Left renal pelvis (tissue), 4 donors: Measurements from ENCODE around the gene MLLT10. TPM values are rescaled to one million over a fixed set of nuclear protein-coding genes. Genes with fewer than 3 reads are reported as not detected.

Experiments
- DNase-seq, 4 donors: peaks; one replicate each; pipeline ENCODE4 v3.0.0-alpha.2; 2013; ENCODE audit warnings: low read depth in 4 of 4, low spot score in 3 of 4
- polyA plus RNA-seq, 4 donors: library from polyadenylated mRNA; unstranded; fragments of 120-200 nt; gene quantifications; one replicate each; pipeline ENCODE4 v1.2.1, GENCODE V29; 2013; ENCODE audit not compliant: insufficient read length in 4 of 4

MLLT10 gene
- polyA plus RNA-seq, 4 donors, result 37.7 to 45.8 (median 45.2) TPM

GRCh38 chr10:21754410-21755011 is 220.5 kb downstream of the MLLT10 start:
- no peak for DNase-seq

DNA sequence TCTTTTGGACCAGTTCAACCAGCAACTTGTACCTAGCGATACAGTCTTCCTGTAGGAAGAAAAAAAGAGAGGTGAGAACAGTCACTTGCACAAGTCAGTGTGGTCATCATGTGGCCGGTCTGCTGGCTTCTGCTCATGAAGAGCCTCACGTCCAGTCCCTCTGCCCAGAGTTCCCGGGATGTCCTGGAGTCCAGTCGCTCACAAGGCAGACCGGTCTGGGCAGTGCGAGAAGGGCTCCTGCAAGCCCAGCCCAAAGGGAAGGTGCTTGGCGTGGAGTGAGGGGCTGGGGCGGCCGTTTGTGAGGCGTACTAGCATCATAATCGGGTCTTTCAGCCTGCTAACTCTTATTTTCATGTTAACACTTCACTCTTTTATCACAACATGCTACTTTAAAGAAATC is 222.7 kb downstream of the MLLT10 start:
- no peak for DNase-seq

GRCh38 chr10:21757185-21757901 is 223.3 kb downstream of the MLLT10 start:
- DNase-seq, result no peak

DNA sequence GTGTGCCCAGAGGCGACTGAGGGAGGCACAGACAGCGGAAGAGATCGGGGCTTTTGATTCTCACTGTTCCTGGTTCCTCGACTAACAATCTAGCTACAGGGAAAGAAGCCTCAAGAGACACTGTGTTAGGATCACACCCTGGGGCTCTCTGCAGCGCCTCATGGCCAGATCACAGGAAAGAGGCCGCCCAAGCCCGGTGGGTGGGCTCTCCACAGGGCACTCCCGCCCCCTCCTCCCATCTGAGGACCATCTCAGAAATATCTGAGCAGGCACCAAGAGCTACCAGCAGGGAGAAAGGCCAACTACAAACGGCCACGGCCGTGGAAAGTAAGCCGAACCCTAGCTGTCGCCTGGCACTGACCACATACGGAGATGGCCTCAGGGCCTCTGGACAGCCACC is 224.2 kb downstream of the MLLT10 start:
- no peak for DNase-seq

DNA sequence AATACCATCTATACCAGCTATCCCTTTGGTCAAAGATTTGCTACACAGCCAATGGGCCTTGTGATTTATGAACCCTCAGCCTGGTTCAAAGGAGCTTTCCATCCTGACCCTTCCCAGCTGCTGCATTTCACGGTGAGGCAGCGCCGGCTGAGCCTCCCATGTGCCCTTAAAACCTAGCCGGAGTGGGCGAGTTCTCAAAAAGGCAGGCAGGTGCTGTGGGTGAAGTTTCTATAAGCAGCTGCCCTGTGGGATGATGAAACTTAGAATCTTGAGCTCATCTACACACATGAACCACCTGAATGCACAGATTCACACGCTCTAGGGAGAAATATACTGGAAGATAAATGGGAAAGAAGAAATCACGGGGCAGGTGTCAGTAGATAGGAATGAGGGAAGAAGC is 224.7 kb downstream of the MLLT10 start:
- DNase-seq, result no peak

DNA sequence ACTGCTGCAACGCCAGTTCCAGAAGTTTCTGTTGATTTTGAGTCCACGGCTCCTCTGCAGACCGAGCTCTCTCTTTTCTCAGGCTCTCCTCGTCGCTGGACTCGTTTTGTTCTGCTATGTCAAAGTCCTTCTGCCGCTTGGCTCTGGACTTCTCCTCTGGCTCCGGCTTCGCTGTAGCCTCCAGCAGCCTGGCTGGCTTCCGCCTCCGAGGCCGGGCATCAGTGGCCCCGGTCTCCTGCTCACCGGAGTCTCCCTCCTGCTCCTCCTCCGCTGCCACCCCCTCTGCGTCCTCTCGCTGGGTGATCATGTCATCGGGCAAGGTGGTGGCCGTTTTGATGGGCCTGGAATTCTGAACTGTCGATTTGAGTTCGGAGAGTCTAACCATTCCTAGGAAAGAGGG is 225.2 kb downstream of the MLLT10 start:
- DNase-seq, result no peak

GRCh38 chr10:21760332-21760731 is 226.3 kb downstream of the MLLT10 start:
- no peak for DNase-seq

DNA sequence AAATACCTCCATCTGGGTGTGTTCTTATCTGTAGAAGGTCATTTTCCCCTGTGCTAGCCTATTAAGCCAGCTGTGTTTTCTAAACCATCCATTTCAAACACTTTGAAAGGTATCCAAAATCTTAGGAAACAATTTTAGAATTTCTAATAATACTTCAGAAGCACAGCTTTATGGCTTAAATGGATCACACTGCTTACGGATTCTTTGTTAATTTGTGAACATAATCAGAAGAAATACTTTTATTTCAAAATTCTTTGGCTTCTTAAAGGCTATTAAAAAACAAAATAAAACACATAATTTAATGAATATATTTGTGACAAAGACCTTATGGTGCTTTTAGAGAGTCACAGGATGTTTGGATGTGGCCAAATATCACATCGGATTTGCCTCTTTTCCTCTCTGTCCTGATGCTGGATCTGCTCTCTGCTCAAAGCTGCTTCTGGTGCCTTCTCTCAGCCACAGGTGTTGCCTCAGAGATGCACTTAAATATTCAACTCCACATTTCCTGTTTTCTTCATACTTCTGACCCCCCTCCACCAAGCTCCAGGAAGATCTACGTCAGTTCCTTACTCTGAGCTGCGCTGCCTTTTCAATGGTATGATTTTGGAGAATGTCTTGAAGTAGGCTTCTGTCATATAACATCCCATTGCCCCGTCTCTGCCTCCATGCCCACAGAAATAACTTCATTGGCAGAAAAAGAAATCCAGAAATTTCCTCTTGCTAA is 230.6 kb downstream of the MLLT10 start:
- DNase-seq, result no peak

DNA sequence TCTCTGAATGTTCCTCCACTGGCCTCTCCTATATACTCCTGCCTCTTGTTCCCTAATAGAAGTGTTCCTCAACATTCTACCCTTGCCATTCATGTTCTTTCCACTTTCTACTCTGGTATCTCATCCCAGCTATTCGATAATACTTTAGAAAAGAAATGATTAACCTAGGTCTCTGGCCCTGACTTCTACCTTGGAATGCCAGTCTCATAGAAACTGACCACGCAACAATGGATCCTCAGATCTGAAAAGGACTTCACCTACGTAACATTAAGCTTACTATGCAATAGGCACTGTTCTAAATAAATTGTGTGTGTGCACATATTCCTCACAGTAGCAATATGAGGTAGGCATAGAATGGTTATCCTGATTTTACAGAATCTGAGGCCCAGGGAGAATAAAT is 235.0 kb downstream of the MLLT10 start:
- no peak for DNase-seq

DNA sequence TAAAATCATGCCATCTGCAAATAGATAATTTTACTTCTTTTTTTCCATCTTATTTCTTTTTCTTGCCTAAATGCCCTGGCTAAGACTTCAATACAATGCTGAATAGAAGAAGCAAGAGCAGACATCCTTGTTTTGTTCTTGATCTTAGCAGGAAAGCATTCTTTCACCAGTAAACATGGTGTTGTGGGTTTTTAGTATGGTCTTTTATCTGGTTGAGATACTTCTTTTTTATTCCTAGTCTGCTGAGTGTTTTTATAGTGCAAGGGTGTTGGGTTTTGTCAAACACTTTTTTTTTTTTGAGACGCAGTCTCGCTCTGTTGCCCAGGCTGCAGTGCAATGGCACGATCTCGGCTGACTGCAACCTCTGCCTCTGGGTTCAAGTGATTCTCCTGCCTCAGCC is 237.2 kb downstream of the MLLT10 start:
- no peak for DNase-seq

DNA sequence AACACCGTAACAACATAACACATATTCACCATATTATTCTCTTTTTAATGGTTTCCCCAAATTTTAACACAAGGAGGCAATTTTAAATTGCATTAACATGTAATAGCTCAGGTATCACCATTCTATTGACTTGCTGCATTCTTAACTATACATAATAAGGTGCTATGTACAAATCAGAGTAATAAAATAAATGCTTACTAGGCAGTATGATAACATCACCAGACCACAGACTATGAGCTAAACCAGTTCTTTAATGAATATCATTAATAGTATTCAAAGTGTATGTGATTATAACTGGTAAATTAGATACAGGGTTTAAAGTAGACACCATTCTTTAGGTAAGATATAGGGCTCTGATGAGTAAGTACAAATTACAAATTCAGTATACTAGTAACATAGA is 242.9 kb downstream of the MLLT10 start:
- no peak for DNase-seq

DNA sequence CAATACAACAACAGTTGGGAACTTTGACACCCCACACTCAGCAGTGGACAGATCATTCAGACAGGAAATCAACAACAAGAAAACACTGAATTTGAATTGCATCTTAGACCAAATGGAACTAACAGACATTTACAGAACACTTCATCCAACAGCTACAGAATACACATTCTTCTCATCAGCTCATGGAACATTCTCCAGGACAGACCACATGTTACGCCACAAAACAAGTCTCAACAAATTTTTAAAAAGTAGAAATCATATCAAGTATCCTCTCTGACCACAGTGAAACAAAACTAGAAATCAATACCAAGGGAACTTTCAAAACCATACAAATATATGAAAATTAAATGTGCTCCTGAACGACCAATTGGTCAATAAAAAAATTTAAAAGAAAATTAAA is 257.2 kb downstream of the MLLT10 start:
- no peak for DNase-seq

Other genes with a start within 250 kb of the MLLT10 start
- gene SKIDA1, start 8.6 kb upstream of the MLLT10 start, polyA plus RNA-seq, result 10 to 100 TPM in 2 of 4 donors, 1 to 10 TPM in 2; 3.7 to 13.2 (median 10.8) TPM